Natural killer cell (primary cell): ENCODE results near the gene SOBP. TPM values are rescaled to one million over a fixed set of nuclear protein-coding genes. Genes with fewer than 3 reads are reported as not detected.

ENCODE experiments used
- ATAC-seq, 3 donors: fragments of 150-1000 bp in 2 of 3; fragments of 200-7000 bp in 1 of 3; cut with Tn5 transposase; 1 replicate in 1 of 3; 2 replicates in 2 of 3; pipeline ENCODE4 v1.10.0; 2021; ENCODE audit warnings: mild to moderate bottlenecking in 2 of 3, moderate library complexity in 2 of 3
- DNase-seq, 2 donors: peaks; one replicate each; pipeline versions ENCODE4 v3.0.0 to v3.0.0-alpha.2; 2013 to 2021; ENCODE audit warnings: mixed read lengths in 1 of 2
- H3K27ac ChIP-seq: one replicate; pipeline ENCODE4 v1.5.1; 2013; ENCODE audit warnings: mild to moderate bottlenecking, low read length
- H3K27me3 ChIP-seq: one replicate; pipeline ENCODE4 v1.6.1; 2013; ENCODE audit warnings: low read length; ENCODE audit not compliant: control insufficient read depth, insufficient read depth
- H3K36me3 ChIP-seq: one replicate; pipeline ENCODE4 v1.6.1; 2013; ENCODE audit warnings: low read length; ENCODE audit not compliant: control insufficient read depth, insufficient read depth
- H3K4me1 ChIP-seq: one replicate; pipeline ENCODE4 v1.6.1; 2013; ENCODE audit warnings: low read length; ENCODE audit not compliant: control insufficient read depth, insufficient read depth
- H3K4me3 ChIP-seq: one replicate; pipeline ENCODE4 v1.5.1; 2013; ENCODE audit warnings: low read length
- H3K9me3 ChIP-seq: one replicate; pipeline ENCODE4 v1.6.1; 2013; ENCODE audit warnings: low read length; ENCODE audit not compliant: control insufficient read depth, insufficient read depth
- H3K27ac Mint-ChIP-seq, 2 donors: one replicate each; pipeline ENCODE4 v1.8.0; 2022; ENCODE audit warnings: mild to moderate bottlenecking in 2 of 2, mixed read lengths in 2 of 2, moderate library complexity in 1 of 2
- H3K27me3 Mint-ChIP-seq, 2 donors: one replicate each; pipeline ENCODE4 v1.8.0; 2022; ENCODE audit warnings: low read depth in 2 of 2, mixed read lengths in 2 of 2
- H3K36me3 Mint-ChIP-seq: one replicate; pipeline ENCODE4 v1.8.0; 2022; ENCODE audit warnings: mixed read lengths
- H3K4me1 Mint-ChIP-seq, 2 donors: one replicate each; pipeline ENCODE4 v1.8.0; 2022; ENCODE audit warnings: mixed read lengths in 2 of 2
- H3K4me3 Mint-ChIP-seq: one replicate; pipeline ENCODE4 v1.8.0; 2022; ENCODE audit warnings: mild to moderate bottlenecking, moderate library complexity, mixed read lengths
- H3K9me3 Mint-ChIP-seq, 2 donors: one replicate each; pipeline ENCODE4 v1.8.0; 2022; ENCODE audit warnings: mixed read lengths in 2 of 2
- WGBS: methylation state at CpG from one replicate; pipeline ENCODE4 v1.1.7; 2013; ENCODE audit warnings: missing lambda C conversion rate; ENCODE audit not compliant: insufficient coverage; 5-methylcytosine and 5-hydroxymethylcytosine counted together
- intact Hi-C: fragments of 100-400 bp; cut with micrococcal nuclease; formaldehyde crosslinking; loops from one replicate; pipeline ENCODE4 v1.14.2; 2022
- total RNA-seq, 4 donors: library from RNA; stranded (reverse); fragments of 120-200 nt in 1 of 4; gene quantifications; one replicate each; pipeline versions ENCODE4 v1.2.3 to v1.2.4, GENCODE V29; 2013 to 2022
- TF ChIP-seq, protein P1 (sequence below): fragments of 200-600 bp; IDR thresholded peaks from one replicate; pipeline ENCODE4 v1.8.0; 2022; ENCODE audit warnings: antibody characterized with exemption

Gene SOBP
- total RNA-seq, 3 donors from 2014 or later (not counting 1 experiment from before 2014, with no cell fraction given): 0.16 TPM; not detected in 1

DNA sequence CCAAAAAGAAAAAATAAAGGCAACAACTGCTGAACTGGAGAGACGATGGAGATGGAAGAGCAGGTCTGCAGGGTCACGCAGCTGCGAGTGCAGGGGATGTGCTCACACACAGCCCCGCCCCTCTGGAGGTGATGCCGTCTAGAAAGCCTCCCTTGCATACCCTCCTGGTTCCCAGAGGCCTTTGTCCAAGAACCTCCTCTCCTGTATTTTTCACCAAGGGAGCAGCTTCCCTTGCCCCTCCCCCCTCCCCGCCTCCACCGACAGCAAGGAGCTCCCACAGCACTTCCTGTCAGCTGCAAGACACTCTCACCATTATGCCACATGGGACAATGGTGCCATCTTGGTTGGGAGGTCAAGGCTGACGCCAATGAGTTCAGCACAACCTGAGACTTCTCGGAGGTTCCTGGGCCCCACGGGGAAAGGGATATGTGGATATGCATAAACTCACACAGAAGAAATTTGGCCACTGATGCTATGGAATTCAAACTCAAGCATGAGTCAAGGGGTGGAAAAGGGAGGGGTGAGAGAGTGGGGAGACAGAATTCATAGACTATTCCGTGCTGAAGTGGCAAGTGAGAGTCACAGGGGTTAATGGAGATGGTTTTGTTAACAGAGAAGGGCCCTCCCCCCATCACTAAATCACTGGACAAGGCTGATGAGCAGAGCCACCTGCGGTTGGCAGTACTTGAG is 201.3 kb downstream of the SOBP start:
- intact Hi-C loops: no loop called here
- H3K4me3 Mint-ChIP-seq: no peak overlapping the region
- H3K27me3 Mint-ChIP-seq: peaks cover 0 to 2% of the 10 kb centered on the region in 2 donors
- Histone ChIP-seq H3K27me3 (no peaks in the 10 kb centered on the region), H3K9me3 (no peaks in the 10 kb centered on the region), H3K36me3 (no peaks in the 10 kb centered on the region), H3K27ac (no peak overlapping the region), H3K4me3 (no peak overlapping the region), H3K4me1 (no peaks in the 10 kb centered on the region)
- H3K36me3 Mint-ChIP-seq: no peaks in the 10 kb centered on the region
- TF ChIP-seq, protein P1, sequence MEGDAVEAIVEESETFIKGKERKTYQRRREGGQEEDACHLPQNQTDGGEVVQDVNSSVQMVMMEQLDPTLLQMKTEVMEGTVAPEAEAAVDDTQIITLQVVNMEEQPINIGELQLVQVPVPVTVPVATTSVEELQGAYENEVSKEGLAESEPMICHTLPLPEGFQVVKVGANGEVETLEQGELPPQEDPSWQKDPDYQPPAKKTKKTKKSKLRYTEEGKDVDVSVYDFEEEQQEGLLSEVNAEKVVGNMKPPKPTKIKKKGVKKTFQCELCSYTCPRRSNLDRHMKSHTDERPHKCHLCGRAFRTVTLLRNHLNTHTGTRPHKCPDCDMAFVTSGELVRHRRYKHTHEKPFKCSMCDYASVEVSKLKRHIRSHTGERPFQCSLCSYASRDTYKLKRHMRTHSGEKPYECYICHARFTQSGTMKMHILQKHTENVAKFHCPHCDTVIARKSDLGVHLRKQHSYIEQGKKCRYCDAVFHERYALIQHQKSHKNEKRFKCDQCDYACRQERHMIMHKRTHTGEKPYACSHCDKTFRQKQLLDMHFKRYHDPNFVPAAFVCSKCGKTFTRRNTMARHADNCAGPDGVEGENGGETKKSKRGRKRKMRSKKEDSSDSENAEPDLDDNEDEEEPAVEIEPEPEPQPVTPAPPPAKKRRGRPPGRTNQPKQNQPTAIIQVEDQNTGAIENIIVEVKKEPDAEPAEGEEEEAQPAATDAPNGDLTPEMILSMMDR: no peak
- DNase-seq: no peak
- no peak for ATAC-seq
- WGBS: 85% methylated on average over 9 of the region's 12 CpGs
- no peaks in the 10 kb centered on the region for H3K9me3 Mint-ChIP-seq
- peaks cover 0 to 5% of the 10 kb centered on the region in 2 donors for H3K4me1 Mint-ChIP-seq
- H3K27ac Mint-ChIP-seq: no peak overlapping the region

GRCh38 chr6:107692351-107692750 is 202.4 kb downstream of the SOBP start:
- Histone ChIP-seq H3K36me3 (no peaks in the 10 kb centered on the region), H3K27me3 (no peaks in the 10 kb centered on the region), H3K4me1 (no peaks in the 10 kb centered on the region), H3K4me3 (no peak overlapping the region), H3K27ac (no peak overlapping the region), H3K9me3 (no peaks in the 10 kb centered on the region)
- 95% methylated on average over 2 of the region's 3 CpGs for WGBS
- no peak overlapping the region for H3K4me3 Mint-ChIP-seq
- H3K36me3 Mint-ChIP-seq: no peaks in the 10 kb centered on the region
- intact Hi-C loops: no loop called here
- peaks cover 0 to 5% of the 10 kb centered on the region in 2 donors for H3K4me1 Mint-ChIP-seq
- H3K27ac Mint-ChIP-seq: no peak overlapping the region
- peaks cover 0 to 2% of the 10 kb centered on the region in 2 donors for H3K27me3 Mint-ChIP-seq
- H3K9me3 Mint-ChIP-seq: no peaks in the 10 kb centered on the region
- DNase-seq (no peak), ATAC-seq (no peak)
- TF ChIP-seq, protein P1: no peak

GRCh38 chr6:107695061-107695720 is 205.3 kb downstream of the SOBP start:
- Mint-ChIP-seq H3K36me3 (no peaks in the 10 kb centered on the region), H3K4me1 (peaks cover 15 to 22% of the 10 kb centered on the region in 2 donors), H3K27me3 (peaks cover 0 to 5% of the 10 kb centered on the region in 2 donors), H3K27ac (no peak overlapping the region), H3K4me3 (no peak overlapping the region), H3K9me3 (no peaks in the 10 kb centered on the region)
- Histone ChIP-seq H3K4me1 (peaks cover 6% of the 10 kb centered on the region), H3K36me3 (no peaks in the 10 kb centered on the region), H3K27ac (no peak overlapping the region), H3K4me3 (no peak overlapping the region), H3K27me3 (no peaks in the 10 kb centered on the region), H3K9me3 (no peaks in the 10 kb centered on the region)
- intact Hi-C loops: no loop called here
- DNase-seq (no peak), ATAC-seq (no peak)
- TF ChIP-seq, protein P1: no peak
- 100% methylated on average over 2 of the region's 2 CpGs for WGBS
